Tibial nerve (tissue), 4 donors: ENCODE data around the gene TRERF1. TPM values are rescaled to one million over a fixed set of nuclear protein-coding genes. Genes with fewer than 3 reads are reported as not detected.

ENCODE experiments used
- DNase-seq, 2 donors: peaks; one replicate each; pipeline ENCODE4 v3.0.0-alpha.2; 2019; ENCODE audit warnings: low spot score in 2 of 2
- H3K27ac ChIP-seq, 4 donors: fragments of 200-600 bp; sonication (generic) in 3 of 4; one replicate each; pipeline ENCODE4 v1.5.1; 2017 to 2019; ENCODE audit warnings: mild to moderate bottlenecking in 1 of 4
- H3K27me3 ChIP-seq, 2 donors: fragments of 200-600 bp; sonication (generic) in 1 of 2; one replicate each; pipeline versions ENCODE4 v1.5.1 to v1.6.0; 2017 to 2019
- H3K36me3 ChIP-seq, 3 donors: fragments of 200-600 bp; sonication (generic); one replicate each; pipeline ENCODE4 v1.5.1; 2018 to 2019
- H3K4me1 ChIP-seq, 4 donors: fragments of 200-600 bp; sonication (generic) in 3 of 4; one replicate each; pipeline ENCODE4 v1.5.1; 2017 to 2019
- H3K4me3 ChIP-seq, 4 donors: fragments of 200-600 bp; sonication (generic) in 3 of 4; one replicate each; pipeline ENCODE4 v1.5.1; 2017 to 2019; ENCODE audit warnings: mild to moderate bottlenecking in 1 of 4, moderate library complexity in 1 of 4
- H3K9me3 ChIP-seq, 4 donors: fragments of 200-600 bp; sonication (generic) in 3 of 4; one replicate each; pipeline ENCODE4 v1.5.1; 2017 to 2019
- EP300 ChIP-seq, 2 donors: sonication (generic); formaldehyde crosslinking; IDR thresholded peaks; one replicate each; pipeline ENCODE4 v1.6.1; 2017; ENCODE audit warnings: antibody characterized with exemption in 2 of 2, mild to moderate bottlenecking in 1 of 2
- POLR2A ChIP-seq, 2 donors: fragments of 450-650 bp; IDR thresholded peaks; one replicate each; pipeline ENCODE4 v1.6.1; 2017; ENCODE audit warnings: antibody characterized with exemption in 2 of 2, mild to moderate bottlenecking in 2 of 2, moderate library complexity in 2 of 2
- WGBS, 2 donors: methylation state at CpG; one replicate each; pipeline ENCODE4 v1.1.5; 2018; 5-methylcytosine and 5-hydroxymethylcytosine counted together
- total RNA-seq, 4 donors: library from RNA; depleted of rRNA; stranded (reverse); fragments of >200 nt; gene quantifications; one replicate each; pipeline ENCODE4 v1.1.0, GENCODE V29; 2016
- TF ChIP-seq, protein P1 (sequence below), 5 experiments: fragments of 200-600 bp in 3 of 5; fragments of 450-650 bp in 2 of 5; sonication (generic) in 3 of 5; IDR thresholded peaks; one replicate each; pipeline ENCODE4 v1.5.1; 2016 to 2019; ENCODE audit warnings: antibody characterized with exemption in 5 of 5, mild to moderate bottlenecking in 3 of 5, moderate library complexity in 2 of 5

The TRERF1 gene
- total RNA-seq, 4 donors from 2014 or later: 4.2 to 7.2 (median 4.9) TPM

DNA sequence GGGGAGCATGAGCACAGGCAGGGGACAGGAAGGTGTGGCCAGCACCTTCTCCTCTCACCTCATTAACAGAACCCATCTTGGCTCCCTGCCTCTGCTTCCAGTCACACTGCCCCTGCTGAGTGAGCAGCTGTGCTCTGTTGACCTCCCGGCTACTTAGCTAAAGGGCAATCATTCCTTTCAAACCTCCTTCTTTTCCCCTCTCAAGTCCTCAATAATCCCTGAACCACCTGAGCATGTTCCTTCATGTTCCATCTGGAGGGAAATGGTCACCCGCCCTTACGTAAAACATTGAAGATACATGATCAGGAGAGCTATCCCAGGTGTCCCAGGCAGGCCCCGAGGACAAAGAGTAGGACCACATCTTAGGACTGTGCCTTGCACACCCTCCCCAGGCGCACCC, 212.4 kb downstream of the TRERF1 start:
- no peak overlapping the region for H3K4me3 ChIP-seq
- H3K27ac ChIP-seq: no peak overlapping the region
- no peaks in the 10 kb centered on the region for H3K4me1 ChIP-seq
- H3K9me3 ChIP-seq: no peaks in the 10 kb centered on the region
- WGBS, 2 donors: 91 to 99% methylated on average over 5 of the region's 5 CpGs
- peaks cover 0 to 80% (median 0%) of the 10 kb centered on the region in 3 donors for H3K36me3 ChIP-seq
- TF ChIP-seq EP300 (IDR thresholded peaks at IDR 0.05) (no peak), POLR2A (IDR thresholded peaks at IDR 0.05) (no peak)
- TF ChIP-seq, protein P1, sequence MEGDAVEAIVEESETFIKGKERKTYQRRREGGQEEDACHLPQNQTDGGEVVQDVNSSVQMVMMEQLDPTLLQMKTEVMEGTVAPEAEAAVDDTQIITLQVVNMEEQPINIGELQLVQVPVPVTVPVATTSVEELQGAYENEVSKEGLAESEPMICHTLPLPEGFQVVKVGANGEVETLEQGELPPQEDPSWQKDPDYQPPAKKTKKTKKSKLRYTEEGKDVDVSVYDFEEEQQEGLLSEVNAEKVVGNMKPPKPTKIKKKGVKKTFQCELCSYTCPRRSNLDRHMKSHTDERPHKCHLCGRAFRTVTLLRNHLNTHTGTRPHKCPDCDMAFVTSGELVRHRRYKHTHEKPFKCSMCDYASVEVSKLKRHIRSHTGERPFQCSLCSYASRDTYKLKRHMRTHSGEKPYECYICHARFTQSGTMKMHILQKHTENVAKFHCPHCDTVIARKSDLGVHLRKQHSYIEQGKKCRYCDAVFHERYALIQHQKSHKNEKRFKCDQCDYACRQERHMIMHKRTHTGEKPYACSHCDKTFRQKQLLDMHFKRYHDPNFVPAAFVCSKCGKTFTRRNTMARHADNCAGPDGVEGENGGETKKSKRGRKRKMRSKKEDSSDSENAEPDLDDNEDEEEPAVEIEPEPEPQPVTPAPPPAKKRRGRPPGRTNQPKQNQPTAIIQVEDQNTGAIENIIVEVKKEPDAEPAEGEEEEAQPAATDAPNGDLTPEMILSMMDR (IDR thresholded peaks at IDR 0.05): no peak
- no peaks in the 10 kb centered on the region for H3K27me3 ChIP-seq
- DNase-seq: no peak

DNA sequence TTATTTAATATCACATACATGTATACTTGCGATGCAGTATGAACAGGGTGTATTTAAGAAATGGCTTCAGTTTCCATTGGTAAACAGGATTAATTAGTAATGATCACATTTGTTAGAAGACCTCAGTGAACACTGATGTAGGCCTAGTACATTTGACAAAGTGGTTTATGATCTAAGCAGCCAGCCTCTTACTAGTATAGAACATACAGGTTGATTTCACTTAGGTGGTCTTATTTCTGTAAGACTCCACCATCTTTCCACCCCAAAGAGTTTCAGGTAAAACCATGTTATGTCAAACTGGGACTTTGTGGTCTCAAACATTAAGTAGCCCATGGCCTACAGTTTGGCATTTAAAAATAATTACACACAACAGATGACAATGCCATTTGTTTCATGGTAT, 213.9 kb downstream of the TRERF1 start:
- TF ChIP-seq POLR2A (IDR thresholded peaks at IDR 0.05) (no peak), EP300 (IDR thresholded peaks at IDR 0.05) (no peak)
- TF ChIP-seq, protein P1 (IDR thresholded peaks at IDR 0.05): no peak
- no peaks in the 10 kb centered on the region for H3K9me3 ChIP-seq
- no peaks in the 10 kb centered on the region for H3K4me1 ChIP-seq
- H3K4me3 ChIP-seq: no peak overlapping the region
- WGBS, 2 donors: 88 to 93% methylated on average over 1 of the region's 1 CpG
- no peak for DNase-seq
- no peak overlapping the region for H3K27ac ChIP-seq
- H3K27me3 ChIP-seq: no peaks in the 10 kb centered on the region
- peaks cover 0 to 70% (median 0%) of the 10 kb centered on the region in 3 donors for H3K36me3 ChIP-seq

DNA sequence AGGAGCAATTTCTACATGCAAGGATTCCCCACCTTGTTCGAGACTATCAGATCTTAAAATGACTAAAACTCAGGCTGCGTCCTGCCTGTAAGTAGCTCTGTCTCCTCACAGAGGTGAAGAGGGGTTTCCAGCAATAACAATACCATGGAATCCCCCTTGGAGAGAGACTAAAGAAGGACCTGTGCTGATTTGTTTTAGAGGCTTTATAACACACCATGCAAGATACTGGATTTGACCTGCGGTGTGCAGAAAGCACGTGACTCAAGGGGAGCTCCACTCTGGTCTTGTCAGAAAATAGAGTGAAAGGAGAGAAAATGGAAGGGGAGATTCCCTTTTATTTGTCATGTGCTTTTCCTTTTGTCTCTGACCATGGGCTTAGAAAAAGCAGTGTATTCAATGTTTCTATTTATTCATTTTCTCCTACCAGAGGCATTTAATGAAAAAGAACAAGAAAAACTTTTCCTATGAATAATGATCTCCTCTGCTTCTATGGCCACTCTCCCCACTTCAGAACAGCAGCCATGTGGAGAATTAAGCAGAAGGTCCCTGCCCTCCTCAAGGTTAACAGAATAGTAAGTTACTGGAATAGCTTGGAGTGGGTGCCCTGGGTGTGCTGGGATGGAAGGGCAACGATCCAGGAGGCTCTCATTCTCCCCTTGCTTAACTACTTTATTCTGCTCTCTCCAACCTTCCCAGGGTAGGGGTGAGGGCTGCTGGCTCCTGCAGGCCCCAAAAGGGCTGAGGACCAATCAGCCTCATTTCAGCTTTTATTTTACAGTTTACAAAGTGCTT, 214.8 kb downstream of the TRERF1 start:
- H3K9me3 ChIP-seq: no peaks in the 10 kb centered on the region
- no peaks in the 10 kb centered on the region for H3K4me1 ChIP-seq
- no peak overlapping the region for H3K4me3 ChIP-seq
- 77 to 85% methylated on average over 5 of the region's 5 CpGs for WGBS, 2 donors
- TF ChIP-seq, protein P1 (IDR thresholded peaks at IDR 0.05): no peak
- TF ChIP-seq EP300 (IDR thresholded peaks at IDR 0.05): no peak
- H3K36me3 ChIP-seq: peaks cover 0 to 70% (median 0%) of the 10 kb centered on the region in 3 donors
- H3K27me3 ChIP-seq: no peaks in the 10 kb centered on the region
- no peak overlapping the region for H3K27ac ChIP-seq
- DNase-seq: no peak

DNA sequence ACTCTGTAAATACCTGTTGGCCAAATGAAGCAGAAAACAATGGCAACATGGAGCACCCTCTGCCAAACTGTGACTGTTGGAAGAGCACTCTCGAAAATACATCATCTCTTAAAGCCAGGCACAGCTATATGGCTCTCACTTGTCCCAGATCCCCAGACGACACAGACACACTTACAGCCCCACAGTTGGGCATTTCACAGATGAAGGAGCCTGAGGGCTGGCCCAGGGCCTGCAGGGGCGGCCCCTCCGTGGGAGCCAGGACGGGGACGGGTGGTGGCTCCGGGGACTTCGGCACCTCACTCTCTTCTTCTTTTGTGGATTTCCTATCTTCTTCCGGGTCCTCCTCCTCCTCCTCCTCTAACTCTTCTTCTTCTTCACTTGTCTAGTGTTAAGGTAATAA, 215.7 kb downstream of the TRERF1 start:
- DNase-seq: no peak
- Histone ChIP-seq H3K27me3 (no peaks in the 10 kb centered on the region), H3K4me1 (no peaks in the 10 kb centered on the region), H3K36me3 (peaks cover 0 to 71% (median 0%) of the 10 kb centered on the region in 3 donors), H3K4me3 (no peak overlapping the region), H3K9me3 (no peaks in the 10 kb centered on the region), H3K27ac (no peak overlapping the region)
- WGBS, 2 donors: 75 to 76% methylated on average over 9 of the region's 9 CpGs
- TF ChIP-seq, protein P1 (IDR thresholded peaks at IDR 0.05): no peak
- TF ChIP-seq EP300 (IDR thresholded peaks at IDR 0.05) (no peak), POLR2A (IDR thresholded peaks at IDR 0.05) (no peak)

DNA sequence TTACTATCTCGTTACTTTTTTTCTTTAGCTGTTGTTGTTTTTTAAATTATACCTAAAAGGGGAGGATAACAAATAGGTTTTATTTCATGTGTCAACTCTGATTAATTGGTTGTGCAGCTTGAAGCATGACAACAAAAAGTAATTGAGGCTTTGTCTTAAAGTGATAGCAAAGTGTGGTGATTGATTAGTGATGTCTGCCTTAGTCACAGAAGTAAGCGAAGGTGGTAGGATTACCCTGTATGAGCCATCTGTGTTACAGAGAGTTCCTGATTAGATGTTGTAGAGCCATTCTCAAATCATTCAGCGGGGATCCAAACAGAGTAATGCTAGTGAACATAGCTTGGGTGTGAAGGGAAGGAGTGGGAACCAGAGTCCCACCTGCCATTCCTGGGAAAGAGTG, 219.7 kb downstream of the TRERF1 start:
- H3K4me1 ChIP-seq: no peaks in the 10 kb centered on the region
- H3K27me3 ChIP-seq: no peaks in the 10 kb centered on the region
- H3K4me3 ChIP-seq: no peak overlapping the region
- no peak for DNase-seq
- H3K36me3 ChIP-seq: peaks cover 0 to 80% (median 0%) of the 10 kb centered on the region in 3 donors
- no peak overlapping the region for H3K27ac ChIP-seq
- WGBS, 2 donors: 91 to 97% methylated on average over 3 of the region's 3 CpGs
- no peak for TF ChIP-seq EP300 (IDR thresholded peaks at IDR 0.05)
- TF ChIP-seq, protein P1 (IDR thresholded peaks at IDR 0.05): no peak
- TF ChIP-seq POLR2A (IDR thresholded peaks at IDR 0.05): no peak
- no peaks in the 10 kb centered on the region for H3K9me3 ChIP-seq
